GM23248 (cell line): ENCODE results near the gene ALDH3B1. TPM values are rescaled to one million over a fixed set of nuclear protein-coding genes. Genes with fewer than 3 reads are reported as not detected.
A peak's percentile ranks its signal among the peaks of the same experiment; 100 is the strongest.
"Not testable (repeated sequence)": the region's sequence is repeated elsewhere in the genome, so short reads cannot be mapped to it uniquely, and the experiment has no call there.

Experiments
- DNase-seq: peaks from one replicate; pipeline ENCODE4 v3.0.0-alpha.2; 2015
- H2AFZ ChIP-seq: fragments of 200-600 bp; sonication (generic); 2 replicates; pipeline ENCODE4 v1.6.1; 2016; ENCODE audit warnings: antibody characterized with exemption
- H3F3A ChIP-seq: fragments of 200-600 bp; sonication (generic); 2 replicates; pipeline ENCODE4 v1.6.1; 2016; ENCODE audit warnings: mild to moderate bottlenecking, antibody characterized with exemption, mixed run types; ENCODE audit not compliant: insufficient read depth
- H3K27ac ChIP-seq: fragments of 200-600 bp; sonication (generic); 2 replicates; pipeline ENCODE4 v1.5.1; 2016; ENCODE audit warnings: mild to moderate bottlenecking
- H3K27me3 ChIP-seq: fragments of 200-600 bp; sonication (generic); replicated peaks from 2 replicates; pipeline ENCODE4 v1.6.1; 2016; ENCODE audit warnings: mild to moderate bottlenecking; ENCODE audit not compliant: insufficient read depth
- H3K36me3 ChIP-seq: fragments of 200-600 bp; sonication (generic); 2 replicates; pipeline ENCODE4 v1.6.1; 2016; ENCODE audit warnings: low read depth, mild to moderate bottlenecking
- H3K4me1 ChIP-seq: fragments of 200-600 bp; sonication (generic); 2 replicates; pipeline ENCODE4 v1.6.1; 2016; ENCODE audit warnings: mild to moderate bottlenecking; ENCODE audit not compliant: insufficient read depth
- H3K4me2 ChIP-seq: fragments of 200-600 bp; sonication (generic); one replicate; pipeline ENCODE4 v1.6.1; 2016; ENCODE audit warnings: mild to moderate bottlenecking; ENCODE audit not compliant: unreplicated experiment
- H3K4me3 ChIP-seq: fragments of 200-600 bp; sonication (generic); 2 replicates; pipeline ENCODE4 v1.5.1; 2016; ENCODE audit warnings: mild to moderate bottlenecking
- H3K79me2 ChIP-seq: fragments of 200-600 bp; sonication (generic); 2 replicates; pipeline ENCODE4 v1.6.1; 2016; ENCODE audit warnings: mild to moderate bottlenecking; ENCODE audit not compliant: insufficient read depth
- H3K9ac ChIP-seq: fragments of 200-600 bp; sonication (generic); 2 replicates; pipeline ENCODE4 v1.6.1; 2016; ENCODE audit warnings: mild to moderate bottlenecking
- H3K9me2 ChIP-seq: fragments of 200-600 bp; sonication (generic); 2 replicates; pipeline ENCODE4 v1.6.1; 2016; ENCODE audit warnings: mixed run types, mild to moderate bottlenecking, moderate library complexity; ENCODE audit not compliant: insufficient read depth
- H3K9me3 ChIP-seq: fragments of 200-600 bp; sonication (generic); one replicate; pipeline ENCODE4 v1.6.1; 2017; ENCODE audit warnings: low read depth
- H4K20me1 ChIP-seq: fragments of 200-600 bp; sonication (generic); 2 replicates; pipeline ENCODE4 v1.6.0; 2016; ENCODE audit not compliant: insufficient read depth
- EZH2 ChIP-seq: fragments of 200-600 bp; sonication (generic); IDR thresholded peaks from 2 replicates; pipeline ENCODE4 v1.6.1; 2018; ENCODE audit warnings: antibody characterized with exemption, mild to moderate bottlenecking; ENCODE audit not compliant: insufficient read depth, poor library complexity, severe bottlenecking
- WGBS, 2 experiments: methylation state at CpG; one replicate each; pipeline ENCODE4 v1.1.6; 2015 to 2017; ENCODE audit warnings: low lambda C conversion rate in 2 of 2, low coverage in 1 of 2; ENCODE audit errors: missing lambda C conversion rate in 2 of 2; 5-methylcytosine and 5-hydroxymethylcytosine counted together
- in situ Hi-C: fragments of 300-500 bp; cut with MboI; formaldehyde crosslinking; loops from 2 replicates; pipeline ENCODE4 v1.15.0; 2020
- polyA plus RNA-seq: library from polyadenylated mRNA; unstranded; fragments of >200 nt; fragmentation: Nextera tagmentation; extraction: Ambion mirVana; gene quantifications from 2 replicates; pipeline ENCODE4 v1.2.1, GENCODE V29; 2016
- total RNA-seq: library from RNA; depleted of rRNA; stranded (reverse); fragments of >200 nt; shearing (Covaris generic); gene quantifications from 2 replicates; pipeline ENCODE4 v1.2.3, GENCODE V29; 2014

ALDH3B1 gene
- total and polyA plus RNA-seq, 2 experiments from 2014 or later = 42.7 to 63.9 TPM

GRCh38 chr11:67990546-67991346 is 19.4 kb upstream of the ALDH3B1 start:
- peak; percentile 40 for DNase-seq
- H3K9me3 ChIP-seq, H2AFZ ChIP-seq, in situ Hi-C loops, H3F3A ChIP-seq, H3K9me2 ChIP-seq, H3K4me1 ChIP-seq, H3K27me3 ChIP-seq, H3K79me2 ChIP-seq, H3K27ac ChIP-seq, H3K36me3 ChIP-seq, H3K4me2 ChIP-seq, H4K20me1 ChIP-seq: not testable (repeated sequence)
- TF ChIP-seq EZH2 = peak; percentile 50
- WGBS, 2 experiments = 2 to 16% methylated on average over 22 to 52 of the region's 58 CpGs
- H3K4me3 ChIP-seq = 0 out of 2 replicates have a peak overlapping the region, but pooled peaks have one; percentile 15
- peak overlapping the region; percentile 33 for H3K9ac ChIP-seq

GRCh38 chr11:67991347-67992121 is 18.6 kb upstream of the ALDH3B1 start:
- H3K9me3 ChIP-seq, H3K27ac ChIP-seq, H3K79me2 ChIP-seq, H3K27me3 ChIP-seq, H3K9me2 ChIP-seq, in situ Hi-C loops, DNase-seq, H3F3A ChIP-seq, H3K36me3 ChIP-seq, H3K4me1 ChIP-seq, H4K20me1 ChIP-seq, H2AFZ ChIP-seq, H3K4me2 ChIP-seq: not testable (repeated sequence)
- WGBS, 2 experiments = 5% methylated on average over 12 to 39 of the region's 70 CpGs
- H3K4me3 ChIP-seq = peak overlapping the region; percentile 15; the same call in 1 of the 2 replicates
- peak overlapping the region; percentile 33 for H3K9ac ChIP-seq

- H3K79me2 ChIP-seq, H3K4me1 ChIP-seq, H3K9ac ChIP-seq, H3K9me3 ChIP-seq, H3K9me2 ChIP-seq, H3K36me3 ChIP-seq, H3K4me3 ChIP-seq, in situ Hi-C loops, H3K27me3 ChIP-seq, H2AFZ ChIP-seq, H3K4me2 ChIP-seq, H3F3A ChIP-seq, H4K20me1 ChIP-seq, H3K27ac ChIP-seq: not testable (repeated sequence)
- DNase-seq = peak; percentile 19
- WGBS, 2 experiments = 61 to 64% methylated on average over 10 to 12 of the region's 12 CpGs
Measured at GRCh38 chr11:67993821-67994220, 16.3 kb upstream of the ALDH3B1 start.

- H3K4me1 ChIP-seq, in situ Hi-C loops, H3K9ac ChIP-seq, H3K4me3 ChIP-seq, H3K27ac ChIP-seq, H4K20me1 ChIP-seq, H2AFZ ChIP-seq, H3K4me2 ChIP-seq, DNase-seq, H3K36me3 ChIP-seq, H3K79me2 ChIP-seq, H3K9me2 ChIP-seq, H3K9me3 ChIP-seq, H3F3A ChIP-seq, H3K27me3 ChIP-seq: not testable (repeated sequence)
- WGBS, 2 experiments = 86 to 87% methylated on average over 5 of the region's 5 CpGs
Measured at GRCh38 chr11:67994387-67994786, 15.7 kb upstream of the ALDH3B1 start.

- H3K9me2 ChIP-seq, H3K4me2 ChIP-seq, H4K20me1 ChIP-seq, H3K9ac ChIP-seq, H3F3A ChIP-seq, DNase-seq, H3K79me2 ChIP-seq, H3K27ac ChIP-seq, H3K4me3 ChIP-seq, H3K4me1 ChIP-seq, H3K27me3 ChIP-seq, H3K36me3 ChIP-seq, H3K9me3 ChIP-seq, H2AFZ ChIP-seq, in situ Hi-C loops: not testable (repeated sequence)
- 92 to 95% methylated on average over 3 of the region's 3 CpGs for WGBS, 2 experiments
Measured at GRCh38 chr11:67995129-67995528, 15.0 kb upstream of the ALDH3B1 start.

GRCh38 chr11:67995579-67995978 is 14.5 kb upstream of the ALDH3B1 start:
- H3K9me3 ChIP-seq, H3K36me3 ChIP-seq, H3K4me2 ChIP-seq, H4K20me1 ChIP-seq, H3K27me3 ChIP-seq, in situ Hi-C loops, H3F3A ChIP-seq, H3K27ac ChIP-seq, H3K9me2 ChIP-seq, H3K79me2 ChIP-seq, H3K4me1 ChIP-seq, H3K4me3 ChIP-seq, H2AFZ ChIP-seq, H3K9ac ChIP-seq, DNase-seq: not testable (repeated sequence)
- WGBS, 2 experiments = 92 to 94% methylated on average over 11 to 14 of the region's 14 CpGs
